Pancreas (tissue), 10 donors: ENCODE data around the gene POT1. TPM values are rescaled to one million over a fixed set of nuclear protein-coding genes. Genes with fewer than 3 reads are reported as not detected.

Experiments
- ATAC-seq, 4 donors: fragments of 200-7000 bp; cut with Tn5 transposase; one replicate each; pipeline versions ENCODE4 v1.8.0 to v1.9.1; 2020; ENCODE audit warnings: mild to moderate bottlenecking in 4 of 4, moderate library complexity in 4 of 4
- DNase-seq, 6 donors: peaks; one replicate each; pipeline ENCODE4 v3.0.0-alpha.2; 2020
- FAIRE-seq: peaks from 2 replicates; lab custom pipeline; 2012; peaks lifted over from hg19 to GRCh38; lab: Jason Lieb, UNC
- H3K27ac ChIP-seq, 4 donors: fragments of 200-600 bp; sonication (generic); 1 replicate in 3 of 4; 2 replicates in 1 of 4; pipeline versions ENCODE4 v1.5.0 to v1.8.0; 2020
- H3K27me3 ChIP-seq, 4 donors: fragments of 200-600 bp; one replicate each; pipeline ENCODE4 v1.8.0; 2021
- H3K36me3 ChIP-seq, 3 donors: fragments of 200-600 bp; sonication (generic) in 1 of 3; one replicate each; pipeline versions ENCODE4 v1.5.0 to v1.8.0; 2020 to 2021
- H3K4me1 ChIP-seq, 3 donors: fragments of 200-600 bp; one replicate each; pipeline ENCODE4 v1.8.0; 2021
- H3K4me3 ChIP-seq, 4 donors: fragments of 200-600 bp; sonication (generic) in 2 of 4; one replicate each; pipeline versions ENCODE4 v1.5.0 to v1.8.0; 2020 to 2021
- H3K9me3 ChIP-seq, 4 donors: fragments of 200-600 bp; one replicate each; pipeline ENCODE4 v1.8.0; 2021
- CTCF ChIP-seq, 4 donors: fragments of 200-600 bp; sonication (generic) in 3 of 4; IDR thresholded peaks; one replicate each; pipeline versions ENCODE4 v1.5.0 to v1.8.0; 2021; ENCODE audit warnings: antibody characterized with exemption in 4 of 4
- WGBS, 2 donors: extraction: QIAGEN DNeasy Blood & Tissue Kit; methylation state at CpG; one replicate each; pipeline ENCODE4 v1.1.7; 2013; 5-methylcytosine and 5-hydroxymethylcytosine counted together
- intact Hi-C, 3 donors: fragments of 100-400 bp; cut with DNase I; formaldehyde crosslinking; loops; one replicate each; pipeline versions ENCODE4 v1.11.1 to v1.14.2; 2022
- polyA plus RNA-seq, 2 donors: library from polyadenylated mRNA; stranded (reverse); fragments of 200-250 nt; gene quantifications; one replicate each; pipeline ENCODE4 v1.2.3, GENCODE V29; 2013
- total RNA-seq, 6 donors: library from RNA; stranded (reverse); fragmentation: NEBNext Ultra II Directional in 4 of 6; extraction: Animal tissue kit (Norgen Biotek cat#: 25700) in 4 of 6; gene quantifications; one replicate each; pipeline versions ENCODE4 v1.2.1 to v1.2.4, GENCODE V29; 2021 to 2023
- donor health status: healthy with polysubstance abuse.
- donor health status: DM: no; HTN: no; CAD: no; lungs with moderate emphysema.
- donor health status: DM: no; HTN: no; CAD: no.
- donor health status: control.
- donor health status: control.
- donor health status: Bipolar disorder and iron deficiency.
- donor health status: DM: yes; HTN: yes; CAD: no.
- donor health status: DM: no; HTN: no; CAD: no.
- donor health status: DM: no; HTN: no; CAD: no.
- donor health status: DM: yes; HTN: yes; CAD: no.

Gene POT1
- total and polyA plus RNA-seq, 8 donors = 2.5 to 9.8 (median 7.2) TPM

- TF ChIP-seq CTCF (IDR thresholded peaks at IDR 0.05) = no peak
- H3K36me3 ChIP-seq = no peaks in the 10 kb centered on the region
- H3K4me1 ChIP-seq = no peaks in the 10 kb centered on the region
- H3K9me3 ChIP-seq = no peaks in the 10 kb centered on the region
- FAIRE-seq (no peak), ATAC-seq (no peak), DNase-seq (no peak)
- no peak overlapping the region for H3K4me3 ChIP-seq
- 24 to 27% methylated on average over 2 of the region's 2 CpGs for WGBS, 2 donors
- H3K27me3 ChIP-seq = no peaks in the 10 kb centered on the region
- no peak overlapping the region for H3K27ac ChIP-seq
- intact Hi-C loops = no loop called here
Observed at GRCh38 chr7:124776153-124776552, 153.5 kb downstream of the POT1 start.

DNA sequence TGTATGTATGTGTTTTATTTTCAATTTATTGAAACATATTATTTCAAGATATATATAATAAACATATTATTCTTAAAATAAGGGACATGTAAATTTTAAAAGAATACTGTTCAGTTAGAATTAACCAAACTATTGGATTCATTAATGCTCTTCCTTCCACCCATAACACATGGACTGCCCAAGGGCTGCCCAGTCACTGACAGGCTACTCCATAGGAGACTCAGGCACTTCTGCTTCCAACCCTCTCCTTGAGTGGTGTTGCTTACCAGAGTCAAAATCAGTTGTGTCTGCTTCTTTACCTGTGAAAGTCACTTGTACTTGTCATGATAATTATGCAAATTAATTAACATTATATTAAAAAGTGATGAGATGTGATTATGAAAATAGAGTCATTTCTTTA, 154.2 kb downstream of the POT1 start:
- no peak for ATAC-seq
- no peaks in the 10 kb centered on the region for H3K36me3 ChIP-seq
- TF ChIP-seq CTCF (IDR thresholded peaks at IDR 0.05) = no peak
- H3K27ac ChIP-seq = no peak overlapping the region
- no peak for FAIRE-seq
- intact Hi-C loops = no loop called here
- no peak for DNase-seq
- no peak overlapping the region for H3K4me3 ChIP-seq
- H3K9me3 ChIP-seq = no peaks in the 10 kb centered on the region
- no peaks in the 10 kb centered on the region for H3K27me3 ChIP-seq
- no peaks in the 10 kb centered on the region for H3K4me1 ChIP-seq

DNA sequence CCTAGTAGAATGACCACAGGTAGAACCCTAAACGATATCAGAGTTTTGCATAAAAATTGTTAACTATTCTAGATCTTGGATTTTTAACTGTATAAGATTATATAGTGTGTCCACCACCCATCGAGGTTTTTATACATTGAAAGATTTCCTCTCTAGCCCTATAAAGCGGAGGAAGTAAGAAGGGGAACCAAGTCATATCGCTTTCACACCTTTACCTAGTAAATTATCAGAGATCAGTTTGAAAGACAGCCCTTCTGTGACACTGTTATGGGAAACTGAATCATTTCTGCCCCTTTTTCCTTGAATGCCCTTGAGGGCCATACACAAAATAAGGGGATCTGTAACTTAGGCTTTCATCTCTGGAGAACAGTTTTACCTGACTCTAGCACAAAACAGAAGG, 155.7 kb downstream of the POT1 start:
- WGBS, 2 donors = 86 to 93% methylated on average over 4 of the region's 4 CpGs
- no peak for FAIRE-seq
- H3K4me1 ChIP-seq = no peaks in the 10 kb centered on the region

DNA sequence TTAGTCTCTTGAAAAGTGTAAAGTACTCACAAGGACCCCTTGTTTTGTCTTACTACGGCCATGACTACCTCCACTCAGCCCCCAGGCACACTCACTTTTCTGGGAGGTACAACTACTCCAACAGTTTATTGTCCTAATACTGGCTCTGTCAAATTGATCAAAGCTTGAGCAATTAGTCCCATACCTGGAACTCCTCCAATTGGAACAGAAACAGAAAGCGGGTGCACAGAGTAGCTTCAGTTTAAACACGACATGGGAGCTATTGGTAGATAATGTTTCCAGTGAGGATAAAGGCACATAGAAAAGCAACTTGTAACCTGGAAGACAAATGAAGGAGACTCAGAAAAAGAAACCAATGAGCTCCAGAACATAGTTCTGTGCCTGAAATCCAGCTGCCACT, 156.3 kb downstream of the POT1 start:
- FAIRE-seq (no peak), ATAC-seq (no peak)
- TF ChIP-seq CTCF (IDR thresholded peaks at IDR 0.05) = no peak

More for the DNA sequence above, 155.7 kb downstream of the POT1 start:
- intact Hi-C loops = no loop called here
- Histone ChIP-seq H3K27ac (no peak overlapping the region), H3K9me3 (no peaks in the 10 kb centered on the region), H3K36me3 (no peaks in the 10 kb centered on the region), H3K27me3 (no peaks in the 10 kb centered on the region), H3K4me3 (no peak overlapping the region)
- TF ChIP-seq CTCF (IDR thresholded peaks at IDR 0.05) = no peak
- ATAC-seq (no peak), DNase-seq (no peak)

More for the DNA sequence above, 156.3 kb downstream of the POT1 start:
- Histone ChIP-seq H3K27ac (no peak overlapping the region), H3K4me1 (no peaks in the 10 kb centered on the region), H3K9me3 (no peaks in the 10 kb centered on the region), H3K4me3 (no peak overlapping the region), H3K36me3 (no peaks in the 10 kb centered on the region), H3K27me3 (no peaks in the 10 kb centered on the region)
- intact Hi-C loops = no loop called here
- 49 to 59% methylated on average over 3 of the region's 3 CpGs for WGBS, 2 donors
- DNase-seq = no peak

Other genes with a start within 250 kb of the POT1 start
- 1 to 10 TPM in 5 of 6 donors, under 1 TPM in 1; 0.87 to 3.9 (median 2.3) TPM for gene GPR37, start 164.0 kb downstream of the POT1 start, total RNA-seq
- 1 to 10 TPM in 1 of 2 donors, under 1 TPM in 1; 0.80 to 2.3 TPM for gene GPR37, start 164.0 kb downstream of the POT1 start, polyA plus RNA-seq